ENCODE measurements around the gene CREG2.
A peak's percentile ranks its signal among the peaks of the same experiment; 100 is the strongest.

Gene CREG2

DNA sequence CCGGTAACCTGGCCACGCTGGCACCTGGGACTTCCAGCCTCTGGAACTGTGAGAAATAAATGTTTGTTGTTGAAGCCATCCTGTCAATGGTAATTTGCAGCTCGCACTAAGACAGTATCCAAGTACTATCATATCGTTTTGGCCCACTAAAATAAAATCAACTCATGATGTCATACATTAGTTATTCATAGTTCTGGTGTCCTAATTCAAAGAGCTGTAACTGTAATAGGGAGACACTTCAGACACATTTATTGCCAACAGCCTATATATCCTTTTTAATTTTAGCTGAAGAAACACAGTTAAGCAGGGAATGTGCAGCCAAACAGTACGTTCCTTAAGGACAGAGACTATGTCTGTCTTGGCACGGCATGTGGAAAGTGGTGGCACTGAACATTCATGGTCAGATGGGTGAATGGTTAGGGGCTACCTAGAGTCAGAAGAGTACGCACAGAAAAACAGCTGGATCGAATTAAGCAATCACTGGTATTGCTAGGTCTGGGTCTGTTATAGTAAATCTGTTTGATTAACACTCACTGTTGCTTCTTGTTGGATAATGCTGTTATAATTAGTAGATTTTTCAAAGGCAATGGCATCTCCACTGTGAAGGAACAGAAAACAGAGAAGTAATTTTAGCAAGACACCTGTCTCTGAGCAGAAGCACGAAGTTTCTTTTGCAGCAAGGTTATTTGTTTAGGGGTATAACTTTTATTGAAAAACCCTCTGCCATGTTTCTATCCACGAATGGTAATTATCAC is 41.3 kb upstream of the CREG2 start:
- no peak for TF ChIP-seq Cebpa-rat (IDR thresholded peaks at IDR 0.05)
- Histone ChIP-seq H4K20me1 (peaks cover 0 to 5% (median 0%) of the 10 kb centered on the region in 11 experiments; a peak in 1 of 22 replicates), H3K4me1 (no peaks in the 10 kb centered on the region), H3K4me2 (no peak overlapping the region), H3K9ac (no peak overlapping the region), H3K27ac (no peak overlapping the region), H3K4me3 (no peak overlapping the region), H3K36me3 (peaks cover 0 to 58% (median 0%) of the 10 kb centered on the region in 11 experiments; a peak in 6 of 22 replicates), H3K9me3 (replicated peaks in 1 of 11) (no peaks in the 10 kb centered on the region; a peak in 1 of 22 replicates), H3K27me3 (0 out of 22 replicates have a peak, but pooled peaks cover 0 to 9% (median 0%) of the 10 kb centered on the region in 11 experiments)

DNA sequence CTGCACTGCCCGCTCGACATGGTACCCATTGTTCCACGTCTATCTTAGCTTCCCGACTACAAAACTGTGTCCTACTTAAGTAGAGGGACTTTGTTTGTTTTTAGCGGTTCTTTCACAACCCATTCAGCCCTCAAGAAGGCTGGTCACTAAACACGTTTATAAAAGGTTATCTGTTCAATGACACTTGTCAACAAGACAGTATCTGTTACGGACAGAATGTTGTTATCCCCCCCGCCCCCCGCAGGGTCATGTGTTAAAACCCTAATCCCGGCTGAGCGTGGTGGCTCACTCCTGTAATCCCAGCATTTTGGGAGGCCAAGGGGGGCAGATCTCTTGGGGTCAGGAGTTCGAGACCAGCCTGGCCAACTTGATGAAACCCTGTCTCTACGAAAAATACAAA is 40.4 kb upstream of the CREG2 start:
- Histone ChIP-seq H3K27me3 (0 out of 22 replicates have a peak, but pooled peaks cover 0 to 4% (median 0%) of the 10 kb centered on the region in 11 experiments), H3K36me3 (peaks cover 0 to 53% (median 0%) of the 10 kb centered on the region in 11 experiments; a peak in 6 of 22 replicates), H3K9ac (no peak overlapping the region), H4K20me1 (peaks cover 0 to under 1% (median 0%) of the 10 kb centered on the region in 11 experiments; a peak in 1 of 22 replicates), H3K4me1 (no peaks in the 10 kb centered on the region), H3K4me3 (no peak overlapping the region), H3K27ac (no peak overlapping the region), H3K4me2 (no peak overlapping the region), H3K9me3 (replicated peaks in 1 of 11) (no peaks in the 10 kb centered on the region; a peak in 1 of 22 replicates)
- no peak for TF ChIP-seq Cebpa-rat (IDR thresholded peaks at IDR 0.05)

DNA sequence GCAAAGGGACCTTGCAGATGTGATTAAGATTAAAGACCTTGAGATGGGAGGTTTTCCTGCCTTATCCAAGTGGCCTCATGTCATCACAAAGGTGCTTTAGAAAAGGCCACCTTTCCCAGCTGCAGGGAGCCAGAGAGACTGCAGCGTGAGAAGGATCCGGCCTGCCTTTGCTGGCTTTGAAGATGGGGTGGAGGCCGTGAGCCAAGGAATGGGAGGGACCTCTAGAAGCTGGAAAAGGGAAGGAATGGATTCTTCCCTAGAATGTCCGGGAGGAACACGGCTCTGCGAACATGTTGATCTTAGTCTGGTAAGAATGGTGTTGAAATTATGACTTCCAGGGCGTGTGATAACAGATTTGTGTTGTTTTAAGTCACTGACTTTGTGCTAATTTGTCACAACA is 39.9 kb upstream of the CREG2 start:
- Histone ChIP-seq H3K9me3 (replicated peaks in 1 of 11) (no peaks in the 10 kb centered on the region; a peak in 1 of 22 replicates), H3K9ac (no peak overlapping the region), H3K4me2 (no peak overlapping the region), H3K4me1 (no peaks in the 10 kb centered on the region), H3K36me3 (peaks cover 0 to 50% (median 0%) of the 10 kb centered on the region in 11 experiments; a peak in 5 of 22 replicates), H4K20me1 (0 out of 22 replicates have a peak, but pooled peaks cover 0 to 1% (median 0%) of the 10 kb centered on the region in 11 experiments), H3K27ac (no peak overlapping the region), H3K4me3 (no peak overlapping the region), H3K27me3 (no peaks in the 10 kb centered on the region)
- no peak for TF ChIP-seq Cebpa-rat (IDR thresholded peaks at IDR 0.05)

DNA sequence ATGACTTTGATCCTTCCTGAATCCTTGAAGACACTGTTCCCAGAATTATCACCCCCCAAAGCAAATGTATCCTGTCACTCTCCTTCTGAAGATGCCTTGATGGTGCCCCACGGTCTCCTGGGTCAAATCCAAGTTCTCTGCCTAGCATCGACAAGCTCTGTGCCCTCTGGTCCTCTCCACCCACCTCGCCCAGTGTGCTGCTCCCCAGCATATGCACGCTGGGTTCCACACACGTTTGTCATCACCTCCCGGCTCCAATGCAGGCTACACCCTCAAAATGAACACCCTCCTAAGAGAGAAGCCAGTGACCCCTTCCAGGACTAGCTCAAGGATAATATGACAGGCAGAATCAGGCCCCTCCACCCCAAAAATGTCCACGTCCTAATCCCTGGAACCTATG is 39.5 kb upstream of the CREG2 start:
- H3K27ac ChIP-seq: no peak overlapping the region
- no peak for TF ChIP-seq Cebpa-rat (IDR thresholded peaks at IDR 0.05)

DNA sequence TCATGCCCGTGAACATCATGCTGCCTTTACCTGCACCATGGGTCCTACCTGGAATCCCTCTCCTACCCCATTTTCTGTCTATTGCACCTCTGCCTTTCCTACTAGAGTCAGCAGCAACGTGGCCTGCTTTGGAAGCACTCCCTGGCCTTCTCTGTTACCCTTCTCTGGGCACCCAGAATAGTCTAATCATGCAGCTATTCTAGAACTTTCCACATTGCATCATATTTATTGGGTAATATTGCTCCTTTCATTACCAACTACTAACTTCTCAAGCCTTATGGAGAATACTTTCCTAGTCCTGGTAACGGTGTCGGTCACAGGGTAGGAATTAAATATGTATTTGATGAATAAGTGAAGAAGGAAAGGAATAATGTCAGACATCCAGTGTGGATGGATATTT is 33.3 kb upstream of the CREG2 start:
- Histone ChIP-seq H3K9ac (no peak overlapping the region), H3K4me1 (no peaks in the 10 kb centered on the region), H3K27me3 (no peaks in the 10 kb centered on the region), H4K20me1 (0 out of 22 replicates have a peak, but pooled peaks cover 0 to 4% (median 0%) of the 10 kb centered on the region in 11 experiments), H3K27ac (no peak overlapping the region), H3K9me3 (replicated peaks in 1 of 11) (peaks cover 0 to 4% (median 0%) of the 10 kb centered on the region in 11 experiments; a peak in 6 of 22 replicates), H3K4me2 (no peak overlapping the region), H3K36me3 (peaks cover 0 to 21% (median 0%) of the 10 kb centered on the region in 11 experiments; a peak in 3 of 22 replicates), H3K4me3 (no peak overlapping the region)
- 0 out of 22 replicates have a peak, but pooled peaks of 1 of the 11 experiments have one; percentile 17 for TF ChIP-seq Cebpa-rat (IDR thresholded peaks at IDR 0.05)

More for the DNA sequence above, 39.5 kb upstream of the CREG2 start:
- H3K9ac ChIP-seq: no peak overlapping the region
- H3K9me3 ChIP-seq (replicated peaks in 1 of 11): no peaks in the 10 kb centered on the region; a peak in 1 of 22 replicates
- H3K4me1 ChIP-seq: no peaks in the 10 kb centered on the region
- no peak overlapping the region for H3K4me2 ChIP-seq
- H3K27me3 ChIP-seq: no peaks in the 10 kb centered on the region
- no peak overlapping the region for H3K4me3 ChIP-seq
- peaks cover 0 to 51% (median 0%) of the 10 kb centered on the region in 11 experiments; a peak in 5 of 22 replicates for H3K36me3 ChIP-seq
- H4K20me1 ChIP-seq: 0 out of 22 replicates have a peak, but pooled peaks cover 0 to 4% (median 0%) of the 10 kb centered on the region in 11 experiments

DNA sequence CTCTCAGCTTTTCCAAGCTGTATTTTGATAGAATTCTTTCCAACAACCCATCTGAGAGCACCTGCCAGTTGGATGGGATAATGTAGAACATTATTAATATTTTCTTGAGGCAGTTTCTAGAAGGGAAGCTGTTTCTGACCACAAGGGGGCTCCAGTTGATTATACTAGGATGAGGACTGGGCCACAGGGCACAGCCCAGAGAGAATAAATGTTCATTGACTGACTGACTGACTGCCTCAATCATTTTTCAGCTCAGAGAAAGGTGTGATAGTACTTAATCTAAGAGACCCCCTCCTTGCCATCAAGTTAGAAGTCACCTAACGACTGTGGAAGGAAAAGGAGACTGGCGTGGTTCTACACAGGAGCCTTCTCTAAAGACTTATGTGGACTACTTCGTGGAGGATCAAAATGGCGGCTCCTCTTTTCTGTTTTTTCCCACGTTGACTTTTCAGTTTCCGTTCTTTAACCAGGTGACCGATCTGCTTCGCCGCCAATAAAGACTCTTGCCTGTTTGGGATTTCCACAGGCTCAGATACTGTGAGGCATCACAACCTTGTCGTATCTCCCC is 31.9 kb upstream of the CREG2 start:
- Histone ChIP-seq H3K27ac (0 out of 22 replicates have a peak overlapping the region, but pooled peaks of 2 of the 11 experiments have one; percentile 11 to 35), H3K36me3 (peaks cover 0 to 23% (median 0%) of the 10 kb centered on the region in 11 experiments; a peak in 3 of 22 replicates), H3K4me1 (no peaks in the 10 kb centered on the region), H3K9ac (no peak overlapping the region), H3K4me3 (no peak overlapping the region), H4K20me1 (0 out of 22 replicates have a peak, but pooled peaks cover 0 to 4% (median 0%) of the 10 kb centered on the region in 11 experiments), H3K4me2 (no peak overlapping the region), H3K27me3 (no peaks in the 10 kb centered on the region), H3K9me3 (replicated peaks in 1 of 11) (peaks cover 4 to 16% (median 10%) of the 10 kb centered on the region in 11 experiments; a peak in 17 of 22 replicates)
- no peak for TF ChIP-seq Cebpa-rat (IDR thresholded peaks at IDR 0.05)

DNA sequence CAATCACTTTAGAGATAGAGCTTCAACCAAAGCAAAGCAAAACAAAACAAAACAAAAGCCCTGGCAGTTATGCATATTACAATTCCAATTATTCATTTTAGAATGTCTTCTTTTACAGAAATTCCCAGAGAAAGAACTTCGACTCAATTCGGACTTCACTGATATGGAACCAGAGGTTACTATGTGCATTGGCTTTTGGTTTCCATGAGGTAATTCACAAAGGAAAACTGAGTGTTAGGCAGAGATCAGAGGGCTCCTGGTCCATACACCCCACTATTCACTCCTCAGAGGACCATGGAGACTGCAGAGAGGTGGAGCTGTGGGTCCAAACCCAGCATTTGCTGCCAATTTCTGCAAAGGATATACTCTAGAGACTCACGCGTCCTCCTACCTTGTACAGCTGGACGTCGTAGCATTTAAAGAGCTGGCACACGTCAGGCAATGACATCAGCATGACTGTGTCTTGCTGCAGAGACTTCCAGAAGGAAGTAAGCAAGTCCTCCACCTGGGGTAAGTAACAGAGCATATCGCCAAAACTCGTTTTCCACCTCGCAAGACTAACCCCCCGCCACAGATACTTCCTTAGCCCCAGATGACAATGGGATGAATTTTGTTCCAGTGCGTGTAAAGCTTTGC is 31.3 kb upstream of the CREG2 start:
- H3K4me2 ChIP-seq: no peak overlapping the region
- 0 out of 22 replicates have a peak overlapping the region, but pooled peaks of 1 of the 11 experiments have one; percentile 39 for H3K27ac ChIP-seq
- H3K9me3 ChIP-seq (replicated peaks in 1 of 11): peaks cover 4 to 16% (median 10%) of the 10 kb centered on the region in 11 experiments; a peak in 17 of 22 replicates
- H3K36me3 ChIP-seq: peaks cover 0 to 23% (median 0%) of the 10 kb centered on the region in 11 experiments; a peak in 3 of 22 replicates
- no peak overlapping the region for H3K4me3 ChIP-seq
- no peaks in the 10 kb centered on the region for H3K4me1 ChIP-seq
- H4K20me1 ChIP-seq: 0 out of 22 replicates have a peak, but pooled peaks cover 0 to 4% (median 0%) of the 10 kb centered on the region in 11 experiments
- H3K9ac ChIP-seq: 0 out of 22 replicates have a peak overlapping the region, but pooled peaks of 1 of the 11 experiments have one; percentile 4
- H3K27me3 ChIP-seq: no peaks in the 10 kb centered on the region
- TF ChIP-seq Cebpa-rat (IDR thresholded peaks at IDR 0.05): no peak

DNA sequence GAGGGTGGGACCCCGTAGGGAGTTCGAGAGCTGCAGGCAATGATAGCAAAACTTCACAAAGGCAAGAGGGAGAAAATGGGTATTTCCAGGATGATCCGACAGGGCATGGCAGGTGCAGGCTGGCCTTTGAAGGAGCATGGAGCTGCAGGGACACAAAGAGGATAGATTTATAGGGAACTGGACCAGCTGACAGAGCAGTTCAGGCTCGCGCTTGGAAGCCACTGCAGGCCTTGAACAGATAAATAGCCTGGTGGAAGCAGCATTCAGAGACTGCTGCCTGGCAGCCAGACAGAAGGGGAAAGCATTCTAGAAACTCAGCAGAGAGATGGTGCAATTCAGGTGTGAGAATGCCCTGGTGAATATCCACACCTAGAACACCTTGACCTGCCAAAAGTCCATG is 29.3 kb upstream of the CREG2 start:
- Histone ChIP-seq H3K27me3 (no peaks in the 10 kb centered on the region), H3K9ac (no peak overlapping the region), H3K9me3 (replicated peaks in 1 of 11) (peaks cover 4 to 16% (median 10%) of the 10 kb centered on the region in 11 experiments; a peak in 17 of 22 replicates), H3K4me2 (no peak overlapping the region), H4K20me1 (no peaks in the 10 kb centered on the region), H3K4me3 (no peak overlapping the region), H3K27ac (no peak overlapping the region), H3K36me3 (peaks cover 0 to 17% (median 0%) of the 10 kb centered on the region in 11 experiments; a peak in 3 of 22 replicates), H3K4me1 (no peaks in the 10 kb centered on the region)
- no peak for TF ChIP-seq Cebpa-rat (IDR thresholded peaks at IDR 0.05)

Measured in BLaER1 treated with 17β-estradiol and CSF1 and Interleukin-3, amounts not matched to agents 10 nM and 100 nM (cell line).